GM18498 (cell line): ENCODE results near the gene THAP9.
"Not testable (repeated sequence)": the region's sequence is repeated elsewhere in the genome, so short reads cannot be mapped to it uniquely, and the experiment has no call there.

Experiments
- ATAC-seq: cut with Tn5 transposase; IDR thresholded peaks from one replicate; pipeline ENCODE4 v1.9.1; 2021; ENCODE audit warnings: mild to moderate bottlenecking, moderate library complexity; ENCODE audit not compliant: unreplicated experiment

Gene THAP9

GRCh38 chr4:82900411-82901182 is at the start of gene THAP9:
THAP9 (plus strand) TSS chr4:82900735; CDS start chr4:82900803, 68 bp downstream.
- ATAC-seq = peak; percentile 92

GRCh38 chr4:82851318-82851717 is 49.2 kb upstream of the THAP9 start:
- no peak for ATAC-seq

GRCh38 chr4:82851885-82852750 is 48.4 kb upstream of the THAP9 start:
- no peak for ATAC-seq

- no peak for ATAC-seq
These were observed 47.7 kb upstream of the THAP9 start for GRCh38 chr4:82852751-82853285.

- not testable (repeated sequence) for ATAC-seq
These were observed 40.0 kb upstream of the THAP9 start for GRCh38 chr4:82860487-82860886.

- ATAC-seq = no peak
These were observed 39.0 kb upstream of the THAP9 start for GRCh38 chr4:82861529-82861928.

- ATAC-seq = no peak
These were observed 36.1 kb upstream of the THAP9 start for GRCh38 chr4:82864336-82864979.

- ATAC-seq = no peak
These were observed 34.9 kb upstream of the THAP9 start for GRCh38 chr4:82865592-82865991.

- ATAC-seq = not testable (repeated sequence)
These were observed 34.5 kb upstream of the THAP9 start for GRCh38 chr4:82866033-82866432.

GRCh38 chr4:82866706-82867385 is 33.7 kb upstream of the THAP9 start:
- ATAC-seq = no peak

GRCh38 chr4:82868572-82868971 is 32.0 kb upstream of the THAP9 start:
- no peak for ATAC-seq

GRCh38 chr4:82885410-82885809 is 15.1 kb upstream of the THAP9 start:
- no peak for ATAC-seq

- no peak for ATAC-seq
These were observed 14.2 kb upstream of the THAP9 start for GRCh38 chr4:82886147-82886942.

GRCh38 chr4:82889287-82889686 is 11.2 kb upstream of the THAP9 start:
- ATAC-seq = no peak

GRCh38 chr4:82890528-82890900 is 10.0 kb upstream of the THAP9 start:
- no peak for ATAC-seq

- ATAC-seq = peak; percentile 94
These were observed 9.4 kb upstream of the THAP9 start, which contains the start of gene SEC31A for GRCh38 chr4:82890901-82891706. SEC31A (minus strand) TSS chr4:82891153; CDS start chr4:82881936, 9,217 bp downstream.

GRCh38 chr4:82891707-82892466 is 8.6 kb upstream of the THAP9 start:
- peak; percentile 3 for ATAC-seq

- no peak for ATAC-seq
These were observed 8.1 kb upstream of the THAP9 start for GRCh38 chr4:82892467-82892802.
